Astrocyte (in vitro differentiated cells and primary cell): ENCODE results near the gene USPL1.
"Not testable (repeated sequence)": the region's sequence is repeated elsewhere in the genome, so short reads cannot be mapped to it uniquely, and the experiment has no call there.

ENCODE experiments used
- EZH2 ChIP-seq: IDR thresholded peaks from 2 replicates; pipeline ENCODE4 v1.6.1; 2012; ENCODE audit warnings: mild to moderate bottlenecking, low read length, inconsistent platforms; ENCODE audit not compliant: insufficient read depth
- TF ChIP-seq, protein P1 (sequence below): IDR thresholded peaks from 2 replicates; pipeline ENCODE4 v1.5.1; 2011; ENCODE audit warnings: low read depth, mild to moderate bottlenecking, inconsistent platforms, low read length, moderate library complexity; ENCODE audit not compliant: insufficient read depth

DNA sequence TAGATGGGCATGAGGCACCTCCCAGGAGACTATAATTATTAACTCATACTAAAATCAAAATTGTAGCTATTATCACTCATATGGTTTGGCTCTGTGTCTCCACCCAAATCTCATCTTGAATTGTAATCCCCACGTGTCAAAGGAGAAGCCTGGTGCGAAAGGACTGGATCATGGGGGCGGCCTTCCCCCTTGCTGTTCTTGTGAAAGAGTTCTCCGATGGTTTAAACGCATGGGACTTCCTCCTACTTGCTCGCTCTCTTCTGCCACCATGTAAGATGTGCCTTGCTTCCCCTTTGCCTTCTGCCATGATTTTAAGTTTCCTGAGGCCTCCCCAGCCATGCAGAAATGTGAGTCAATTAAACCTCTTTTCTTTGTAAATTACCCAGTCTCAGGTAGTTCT, 10.5 kb upstream of the USPL1 start:
- not testable (repeated sequence) for TF ChIP-seq EZH2
- TF ChIP-seq, protein P1, sequence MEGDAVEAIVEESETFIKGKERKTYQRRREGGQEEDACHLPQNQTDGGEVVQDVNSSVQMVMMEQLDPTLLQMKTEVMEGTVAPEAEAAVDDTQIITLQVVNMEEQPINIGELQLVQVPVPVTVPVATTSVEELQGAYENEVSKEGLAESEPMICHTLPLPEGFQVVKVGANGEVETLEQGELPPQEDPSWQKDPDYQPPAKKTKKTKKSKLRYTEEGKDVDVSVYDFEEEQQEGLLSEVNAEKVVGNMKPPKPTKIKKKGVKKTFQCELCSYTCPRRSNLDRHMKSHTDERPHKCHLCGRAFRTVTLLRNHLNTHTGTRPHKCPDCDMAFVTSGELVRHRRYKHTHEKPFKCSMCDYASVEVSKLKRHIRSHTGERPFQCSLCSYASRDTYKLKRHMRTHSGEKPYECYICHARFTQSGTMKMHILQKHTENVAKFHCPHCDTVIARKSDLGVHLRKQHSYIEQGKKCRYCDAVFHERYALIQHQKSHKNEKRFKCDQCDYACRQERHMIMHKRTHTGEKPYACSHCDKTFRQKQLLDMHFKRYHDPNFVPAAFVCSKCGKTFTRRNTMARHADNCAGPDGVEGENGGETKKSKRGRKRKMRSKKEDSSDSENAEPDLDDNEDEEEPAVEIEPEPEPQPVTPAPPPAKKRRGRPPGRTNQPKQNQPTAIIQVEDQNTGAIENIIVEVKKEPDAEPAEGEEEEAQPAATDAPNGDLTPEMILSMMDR: not testable (repeated sequence)
